ENCODE measurements around the gene KRTAP19-6. TPM values are rescaled to one million over a fixed set of nuclear protein-coding genes. Genes with fewer than 3 reads are reported as not detected.

KRTAP19-6 gene, protein sequence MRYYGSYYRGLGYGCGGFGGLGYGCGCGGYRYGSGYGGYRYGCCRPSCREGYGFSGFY
- total RNA-seq (2014; rRNA removed; shearing (Covaris generic)): not detected in 2 replicates

- Histone ChIP-seq H3K36me3 (no peaks in the 10 kb centered on the region), H3K4me3 (no peak within 1 kb of the TSS), H3K27me3 (no peaks in the 10 kb centered on the region), H3K4me1 (no peaks in the 10 kb centered on the region), H3K9me3 (replicated peaks) (no peaks in the 10 kb centered on the region), H3K27ac (no peak within 1 kb of the TSS)
- no peak for DNase-seq
These were observed at the start of gene KRTAP19-6 for GRCh38 chr21:30541764-30542163. TSS of gene KRTAP19-6 (minus strand) at chr21:30541864. CDS start at chr21:30541833, 31 bp downstream.

DNA sequence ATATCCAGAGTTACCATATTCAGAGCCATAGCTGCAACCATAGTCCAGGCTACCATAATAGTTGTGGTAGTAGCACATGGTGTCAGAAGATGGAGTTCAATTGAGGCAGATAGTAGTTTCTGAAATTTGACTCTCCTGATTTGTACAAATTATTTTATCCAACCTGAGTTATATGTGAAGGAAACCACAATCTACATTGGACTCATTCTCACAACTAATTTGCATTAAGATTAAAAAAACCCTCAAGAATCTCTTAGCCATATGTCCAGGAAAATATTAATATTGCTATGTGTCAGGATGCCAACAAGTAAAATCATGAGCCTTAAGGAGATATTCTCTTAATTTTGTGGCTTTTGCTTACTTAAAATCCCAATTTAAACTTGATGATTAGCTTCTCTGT, 48.6 kb upstream of the KRTAP19-6 start, which contains the start of gene KRTAP22-2:
KRTAP22-2 (minus strand) TSS at position 101 of the 400 bp plus-strand sequence.
- no peak for DNase-seq
- Histone ChIP-seq H3K27ac (no peak within 1 kb of the TSS), H3K4me1 (no peaks in the 10 kb centered on the region; the same call in 1 of the 2 replicates), H3K36me3 (0 out of 2 replicates have a peak, but pooled peaks cover 2% of the 10 kb centered on the region), H3K4me3 (no peak within 1 kb of the TSS), H3K27me3 (no peaks in the 10 kb centered on the region), H3K9me3 (replicated peaks) (no peaks in the 10 kb centered on the region)

DNA sequence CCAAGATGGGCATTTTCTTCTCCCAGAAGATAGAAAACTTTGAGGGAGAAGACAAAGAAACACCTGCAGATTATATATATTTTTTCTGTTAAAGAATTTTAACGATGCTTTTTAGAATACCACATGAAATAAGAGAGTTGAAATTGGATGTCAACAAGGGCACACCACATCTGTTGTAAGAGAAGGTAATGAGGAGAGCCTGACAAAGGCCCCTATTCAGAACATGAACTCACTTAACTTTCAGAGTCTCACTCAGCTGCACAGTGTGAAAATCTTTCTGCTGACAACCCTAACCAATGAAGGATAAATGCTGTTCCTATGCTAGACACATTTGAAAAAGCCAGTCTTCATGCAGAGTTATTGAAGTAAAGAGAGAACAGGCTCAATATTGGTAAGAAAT, 41.2 kb upstream of the KRTAP19-6 start:
- H3K4me3 ChIP-seq: no peak overlapping the region
- H3K4me1 ChIP-seq: no peaks in the 10 kb centered on the region; the same call in 1 of the 2 replicates
- H3K9me3 ChIP-seq (replicated peaks): no peaks in the 10 kb centered on the region
- H3K27me3 ChIP-seq: no peaks in the 10 kb centered on the region
- DNase-seq: no peak
- H3K27ac ChIP-seq: no peak overlapping the region
- H3K36me3 ChIP-seq: 0 out of 2 replicates have a peak, but pooled peaks cover 2% of the 10 kb centered on the region

DNA sequence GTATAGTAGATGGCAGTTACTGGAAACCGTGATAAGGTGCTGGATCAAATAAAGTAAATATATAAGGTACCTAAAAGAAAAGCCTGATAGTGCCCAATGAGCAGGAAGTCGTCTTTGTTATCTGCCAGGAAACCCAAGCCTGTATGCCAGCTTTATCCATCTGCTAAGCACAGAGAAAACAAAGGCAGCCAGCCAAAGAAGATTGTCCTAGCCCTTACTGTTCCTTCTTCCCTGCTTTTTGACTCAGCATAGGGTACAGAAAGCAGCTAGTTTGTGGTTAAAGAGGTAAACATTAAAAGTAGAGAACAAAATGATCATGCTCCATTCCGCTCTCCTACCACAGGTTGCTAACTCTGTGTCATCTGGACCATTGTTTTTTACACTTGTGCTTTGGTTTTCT, 38.5 kb upstream of the KRTAP19-6 start:
- no peaks in the 10 kb centered on the region for H3K4me1 ChIP-seq

DNA sequence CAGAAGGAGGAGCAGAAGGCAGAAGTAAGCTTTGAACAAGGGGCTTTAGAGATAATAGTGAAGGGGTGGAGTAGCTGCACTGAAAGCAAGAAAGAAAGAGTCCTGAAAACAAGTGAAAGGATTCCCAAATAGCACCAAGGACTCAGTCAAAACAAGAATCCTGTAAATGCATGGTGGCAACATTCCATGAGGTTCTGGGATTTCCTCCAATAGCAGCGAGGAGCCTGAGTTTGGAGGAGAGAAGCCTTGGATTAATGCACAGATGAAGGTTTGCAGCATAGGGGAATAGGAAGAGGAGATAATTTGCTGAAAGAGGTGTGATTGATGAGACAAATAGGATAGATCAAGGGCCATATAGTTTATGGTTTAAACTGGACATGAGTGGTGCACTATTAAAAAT, 37.7 kb upstream of the KRTAP19-6 start:
- DNase-seq: no peak
- no peak overlapping the region for H3K4me3 ChIP-seq
- no peaks in the 10 kb centered on the region for H3K36me3 ChIP-seq
- H3K27me3 ChIP-seq: no peaks in the 10 kb centered on the region
- H3K27ac ChIP-seq: no peak overlapping the region
- no peaks in the 10 kb centered on the region for H3K4me1 ChIP-seq
- H3K9me3 ChIP-seq (replicated peaks): no peaks in the 10 kb centered on the region

More for the DNA sequence above, 38.5 kb upstream of the KRTAP19-6 start:
- no peak overlapping the region for H3K27ac ChIP-seq
- H3K4me3 ChIP-seq: no peak overlapping the region
- no peaks in the 10 kb centered on the region for H3K9me3 ChIP-seq (replicated peaks)
- H3K36me3 ChIP-seq: no peaks in the 10 kb centered on the region
- H3K27me3 ChIP-seq: no peaks in the 10 kb centered on the region
- no peak for DNase-seq

DNA sequence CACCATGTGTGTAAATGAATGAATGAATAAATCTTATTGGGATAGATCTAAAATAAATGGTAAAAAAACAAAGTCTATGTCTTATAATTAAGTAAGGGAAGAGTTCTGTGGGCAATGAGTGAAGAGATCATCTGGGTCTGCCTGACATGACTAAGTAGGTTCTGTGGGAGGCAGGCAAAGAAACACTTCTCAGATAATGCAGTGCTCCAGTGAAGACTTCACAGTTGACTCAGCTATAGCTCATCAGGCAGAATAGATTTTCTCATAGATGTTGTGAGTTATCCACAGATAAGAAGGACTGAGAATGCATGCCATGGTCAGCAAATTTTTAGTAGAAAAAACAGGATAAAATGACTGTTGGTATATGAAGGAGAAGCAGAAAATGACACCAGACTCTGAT, 36.1 kb upstream of the KRTAP19-6 start:
- Histone ChIP-seq H3K4me1 (no peaks in the 10 kb centered on the region), H3K36me3 (no peaks in the 10 kb centered on the region), H3K4me3 (no peak overlapping the region), H3K27ac (no peak overlapping the region), H3K27me3 (no peaks in the 10 kb centered on the region), H3K9me3 (replicated peaks) (no peaks in the 10 kb centered on the region)
- no peak for DNase-seq

GRCh38 chr21:30567617-30568016, 26.0 kb upstream of the KRTAP19-6 start:
- DNase-seq: no peak
- H3K4me1 ChIP-seq: no peaks in the 10 kb centered on the region
- no peaks in the 10 kb centered on the region for H3K9me3 ChIP-seq (replicated peaks)
- no peak overlapping the region for H3K27ac ChIP-seq
- no peaks in the 10 kb centered on the region for H3K27me3 ChIP-seq
- H3K36me3 ChIP-seq: peaks cover 2% of the 10 kb centered on the region; the same call in 1 of the 2 replicates
- H3K4me3 ChIP-seq: no peak overlapping the region

GRCh38 chr21:30563630-30564029, 22.0 kb upstream of the KRTAP19-6 start:
- DNase-seq: no peak
- Histone ChIP-seq H3K4me3 (no peak overlapping the region), H3K27me3 (no peaks in the 10 kb centered on the region), H3K27ac (no peak overlapping the region), H3K4me1 (no peaks in the 10 kb centered on the region), H3K9me3 (replicated peaks) (no peaks in the 10 kb centered on the region), H3K36me3 (peaks cover 2% of the 10 kb centered on the region; the same call in 1 of the 2 replicates)

DNA sequence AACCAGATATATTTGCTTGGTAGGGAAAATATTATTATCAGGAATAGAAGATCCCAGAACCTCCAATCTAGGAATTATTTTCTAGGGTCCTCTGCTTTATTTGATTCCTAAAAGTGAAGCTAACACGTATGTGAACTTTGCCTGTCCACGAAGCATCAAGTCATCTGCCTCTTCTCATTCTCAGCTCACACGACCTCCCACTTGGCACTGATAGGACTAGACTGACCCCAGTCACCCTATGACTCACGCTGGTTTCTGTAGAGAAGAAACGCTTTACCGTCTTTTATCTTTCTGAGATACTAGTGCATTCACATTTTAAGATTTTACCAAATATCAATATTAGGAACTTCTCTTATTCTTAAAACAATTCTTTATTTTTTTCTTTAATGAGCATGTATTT, 21.4 kb upstream of the KRTAP19-6 start:
- H3K27me3 ChIP-seq: no peaks in the 10 kb centered on the region
- no peaks in the 10 kb centered on the region for H3K9me3 ChIP-seq (replicated peaks)
- H3K4me3 ChIP-seq: no peak overlapping the region
- H3K4me1 ChIP-seq: no peaks in the 10 kb centered on the region
- no peak for DNase-seq
- no peak overlapping the region for H3K27ac ChIP-seq
- peaks cover 2% of the 10 kb centered on the region; the same call in 1 of the 2 replicates for H3K36me3 ChIP-seq

- Histone ChIP-seq H3K9me3 (replicated peaks) (no peaks in the 10 kb centered on the region), H3K27me3 (no peaks in the 10 kb centered on the region), H3K4me3 (no peak overlapping the region), H3K27ac (no peak overlapping the region), H3K4me1 (no peaks in the 10 kb centered on the region), H3K36me3 (peaks cover 2% of the 10 kb centered on the region; the same call in 1 of the 2 replicates)
- DNase-seq: no peak
These were observed 20.3 kb upstream of the KRTAP19-6 start for GRCh38 chr21:30561957-30562356.

GRCh38 chr21:30561264-30561895, 19.7 kb upstream of the KRTAP19-6 start, which contains the start of gene KRTAP19-7:
TSS of gene KRTAP19-7 (minus strand) at chr21:30561314. CDS start at chr21:30561289, 25 bp downstream.
- H3K27ac ChIP-seq: no peak within 1 kb of the TSS
- no peak for DNase-seq
- H3K4me3 ChIP-seq: no peak within 1 kb of the TSS
- H3K27me3 ChIP-seq: no peaks in the 10 kb centered on the region
- no peaks in the 10 kb centered on the region for H3K4me1 ChIP-seq
- H3K36me3 ChIP-seq: peaks cover 2% of the 10 kb centered on the region; the same call in 1 of the 2 replicates
- H3K9me3 ChIP-seq (replicated peaks): no peaks in the 10 kb centered on the region

DNA sequence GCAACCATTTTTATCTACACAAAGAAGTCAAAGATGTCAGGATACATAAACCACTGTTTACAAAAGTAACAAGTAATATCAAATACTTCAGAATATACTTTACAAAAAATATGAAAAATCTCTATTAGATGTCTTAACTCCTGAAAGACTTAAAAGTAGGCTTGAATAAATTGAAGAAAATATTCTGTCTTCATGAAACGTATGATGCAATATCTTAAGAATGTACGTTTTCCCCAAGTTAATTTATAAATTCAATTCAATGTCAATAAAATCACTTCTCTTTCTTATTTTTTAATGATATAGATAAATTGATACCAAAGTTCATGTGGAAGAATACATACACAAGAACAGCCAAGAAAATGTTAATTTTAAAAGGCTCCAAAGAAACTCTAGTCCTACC, 13.4 kb upstream of the KRTAP19-6 start:
- no peaks in the 10 kb centered on the region for H3K9me3 ChIP-seq (replicated peaks)
- no peak overlapping the region for H3K4me3 ChIP-seq
- DNase-seq: no peak
- H3K36me3 ChIP-seq: no peaks in the 10 kb centered on the region
- H3K4me1 ChIP-seq: no peaks in the 10 kb centered on the region
- no peaks in the 10 kb centered on the region for H3K27me3 ChIP-seq
- no peak overlapping the region for H3K27ac ChIP-seq

DNA sequence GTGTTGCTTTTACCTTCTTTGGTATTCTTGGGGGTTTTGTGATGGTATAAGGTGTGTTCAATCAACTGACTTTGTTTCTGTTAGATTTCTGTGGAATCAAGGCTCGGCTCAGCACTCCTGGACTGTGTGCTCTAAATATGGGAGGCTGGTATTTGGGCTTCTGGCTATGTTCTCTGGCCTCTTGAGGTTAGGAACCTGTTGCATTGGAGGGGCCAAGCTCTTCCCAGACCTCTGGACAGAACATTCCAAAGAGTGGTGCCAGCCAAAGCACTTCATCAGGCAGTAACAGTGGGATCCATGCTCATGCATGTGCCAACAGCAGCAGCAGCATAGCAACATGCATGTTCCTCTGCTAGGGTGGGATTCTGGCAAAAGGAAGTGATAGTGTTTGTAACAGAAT, 11.1 kb upstream of the KRTAP19-6 start:
- no peak for DNase-seq
- H3K36me3 ChIP-seq: no peaks in the 10 kb centered on the region
- H3K27me3 ChIP-seq: no peaks in the 10 kb centered on the region
- H3K4me1 ChIP-seq: no peaks in the 10 kb centered on the region
- no peak overlapping the region for H3K27ac ChIP-seq
- H3K9me3 ChIP-seq (replicated peaks): no peaks in the 10 kb centered on the region
- no peak overlapping the region for H3K4me3 ChIP-seq

GRCh38 chr21:30518876-30519275, 22.8 kb downstream of the KRTAP19-6 start:
- no peak for DNase-seq
- Histone ChIP-seq H3K4me3 (no peak overlapping the region), H3K36me3 (no peaks in the 10 kb centered on the region), H3K4me1 (no peaks in the 10 kb centered on the region), H3K27me3 (no peaks in the 10 kb centered on the region), H3K27ac (no peak overlapping the region), H3K9me3 (replicated peaks) (no peaks in the 10 kb centered on the region)

- Histone ChIP-seq H3K36me3 (no peaks in the 10 kb centered on the region), H3K27ac (no peak overlapping the region), H3K27me3 (no peaks in the 10 kb centered on the region), H3K4me1 (no peaks in the 10 kb centered on the region), H3K4me3 (no peak overlapping the region), H3K9me3 (replicated peaks) (no peaks in the 10 kb centered on the region)
- DNase-seq: no peak
These were observed 26.0 kb downstream of the KRTAP19-6 start for GRCh38 chr21:30515681-30516080.
